Neuron (in vitro differentiated cells): ENCODE measurements around the gene ITGB4.

Source experiments
- H2AFZ ChIP-seq: one replicate; pipeline ENCODE4 v1.6.1; 2013; ENCODE audit warnings: low read depth, mild to moderate bottlenecking, inconsistent platforms, low read length, moderate library complexity
- H3K27me3 ChIP-seq: one replicate; pipeline ENCODE4 v1.6.1; 2013; ENCODE audit warnings: low read length; ENCODE audit not compliant: insufficient read depth
- H3K36me3 ChIP-seq: one replicate; pipeline ENCODE4 v1.6.1; 2013; ENCODE audit warnings: low read length; ENCODE audit not compliant: insufficient read depth
- H3K4me1 ChIP-seq: one replicate; pipeline ENCODE4 v1.6.1; 2013; ENCODE audit warnings: low read length; ENCODE audit not compliant: insufficient read depth
- H3K4me3 ChIP-seq: 2 replicates; pipeline ENCODE4 v1.5.1; 2013; ENCODE audit warnings: mild to moderate bottlenecking, low read length, moderate library complexity
- H3K9me3 ChIP-seq: one replicate; pipeline ENCODE4 v1.6.1; 2013; ENCODE audit warnings: low read length

The ITGB4 gene

DNA sequence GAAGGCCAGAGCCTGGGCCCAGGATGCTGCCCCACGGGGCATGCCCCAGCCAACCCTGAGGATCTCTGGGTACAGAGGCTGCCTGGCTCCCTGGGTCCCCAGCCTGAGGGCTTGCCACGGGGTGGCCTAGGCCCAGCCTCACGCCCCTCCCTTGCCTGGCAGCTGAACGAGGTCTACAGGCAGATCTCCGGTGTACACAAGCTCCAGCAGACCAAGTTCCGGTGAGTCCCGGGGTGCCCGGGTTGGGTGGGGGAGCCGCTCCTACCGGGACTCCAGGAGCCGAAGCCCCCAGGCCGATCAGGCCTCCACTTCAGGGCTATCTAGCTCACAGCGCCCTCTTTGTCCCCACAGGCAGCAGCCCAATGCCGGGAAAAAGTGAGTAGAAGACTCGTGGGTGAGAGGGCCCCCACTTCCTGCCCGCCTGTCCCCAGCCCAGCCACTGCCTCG is 19.4 kb downstream of the ITGB4 start:
- H3K27me3 ChIP-seq = peaks cover 8% of the 10 kb centered on the region
- no peak overlapping the region for H3K4me3 ChIP-seq
- peaks cover 4% of the 10 kb centered on the region for H3K4me1 ChIP-seq
- H3K9me3 ChIP-seq = no peaks in the 10 kb centered on the region
- H3K36me3 ChIP-seq = no peaks in the 10 kb centered on the region
- H2AFZ ChIP-seq = no peak overlapping the region

DNA sequence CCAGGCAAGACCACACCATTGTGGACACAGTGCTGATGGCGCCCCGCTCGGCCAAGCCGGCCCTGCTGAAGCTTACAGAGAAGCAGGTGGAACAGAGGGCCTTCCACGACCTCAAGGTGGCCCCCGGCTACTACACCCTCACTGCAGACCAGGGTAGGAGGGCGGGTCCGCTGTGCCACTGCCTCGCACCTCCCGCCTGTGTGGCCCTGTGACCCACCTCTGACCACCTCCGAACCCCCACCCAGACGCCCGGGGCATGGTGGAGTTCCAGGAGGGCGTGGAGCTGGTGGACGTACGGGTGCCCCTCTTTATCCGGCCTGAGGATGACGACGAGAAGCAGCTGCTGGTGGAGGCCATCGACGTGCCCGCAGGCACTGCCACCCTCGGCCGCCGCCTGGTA is 21.1 kb downstream of the ITGB4 start:
- Histone ChIP-seq H3K9me3 (no peaks in the 10 kb centered on the region), H3K27me3 (peaks cover 8% of the 10 kb centered on the region), H3K4me1 (peaks cover 4% of the 10 kb centered on the region), H2AFZ (no peak overlapping the region), H3K36me3 (no peaks in the 10 kb centered on the region), H3K4me3 (no peak overlapping the region)

- Histone ChIP-seq H3K27me3 (peaks cover 8% of the 10 kb centered on the region), H3K36me3 (no peaks in the 10 kb centered on the region), H3K9me3 (no peaks in the 10 kb centered on the region), H3K4me3 (no peak overlapping the region), H2AFZ (no peak overlapping the region), H3K4me1 (no peaks in the 10 kb centered on the region)
Observed at GRCh38 chr17:75743625-75744206, 22.5 kb downstream of the ITGB4 start.

GRCh38 chr17:75748706-75749105 is 27.4 kb downstream of the ITGB4 start:
- H3K36me3 ChIP-seq = no peaks in the 10 kb centered on the region
- H3K27me3 ChIP-seq = peaks cover 2% of the 10 kb centered on the region
- H3K4me1 ChIP-seq = no peaks in the 10 kb centered on the region
- H3K4me3 ChIP-seq = no peak overlapping the region
- H2AFZ ChIP-seq = no peak overlapping the region
- no peaks in the 10 kb centered on the region for H3K9me3 ChIP-seq

DNA sequence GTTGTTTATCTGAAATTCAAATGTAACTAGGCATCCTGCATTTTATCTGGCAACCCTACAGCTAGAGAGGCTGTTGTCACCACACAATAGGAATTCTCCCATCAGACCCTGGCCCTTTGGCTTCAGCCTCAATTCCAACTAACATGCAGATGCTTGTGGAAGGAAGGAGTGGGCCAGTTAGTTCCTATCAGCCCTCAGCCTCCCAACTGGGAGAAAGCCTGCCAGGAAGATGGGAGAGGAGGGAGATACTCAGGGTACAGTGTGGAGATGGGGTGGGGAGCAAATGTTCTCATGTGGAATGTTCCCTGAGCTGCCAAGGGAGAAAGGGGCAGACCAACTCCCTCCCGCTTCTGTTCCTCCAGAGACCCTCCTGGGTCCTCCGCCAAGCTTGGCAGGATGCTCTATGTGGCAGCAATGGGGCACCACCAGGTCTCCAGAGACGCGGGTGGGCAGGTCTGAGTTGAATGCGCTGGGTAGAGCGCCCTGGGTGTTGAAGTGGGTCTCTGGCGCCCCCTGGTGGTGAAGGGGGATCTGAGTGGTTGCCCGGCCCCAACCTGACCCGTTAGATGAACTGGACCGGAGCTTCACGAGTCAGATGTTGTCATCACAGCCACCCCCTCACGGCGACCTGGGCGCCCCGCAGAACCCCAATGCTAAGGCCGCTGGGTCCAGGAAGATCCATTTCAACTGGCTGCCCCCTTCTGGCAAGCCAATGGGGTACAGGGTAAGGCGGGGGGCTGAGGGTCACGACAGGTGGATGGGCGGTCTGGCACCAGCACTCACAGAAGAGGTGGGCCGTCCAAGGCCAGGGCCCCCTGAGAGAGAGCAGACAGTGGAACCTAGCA is 28.5 kb downstream of the ITGB4 start:
- Histone ChIP-seq H3K4me3 (no peak overlapping the region), H3K4me1 (no peaks in the 10 kb centered on the region), H2AFZ (no peak overlapping the region), H3K36me3 (no peaks in the 10 kb centered on the region), H3K9me3 (no peaks in the 10 kb centered on the region), H3K27me3 (no peaks in the 10 kb centered on the region)

DNA sequence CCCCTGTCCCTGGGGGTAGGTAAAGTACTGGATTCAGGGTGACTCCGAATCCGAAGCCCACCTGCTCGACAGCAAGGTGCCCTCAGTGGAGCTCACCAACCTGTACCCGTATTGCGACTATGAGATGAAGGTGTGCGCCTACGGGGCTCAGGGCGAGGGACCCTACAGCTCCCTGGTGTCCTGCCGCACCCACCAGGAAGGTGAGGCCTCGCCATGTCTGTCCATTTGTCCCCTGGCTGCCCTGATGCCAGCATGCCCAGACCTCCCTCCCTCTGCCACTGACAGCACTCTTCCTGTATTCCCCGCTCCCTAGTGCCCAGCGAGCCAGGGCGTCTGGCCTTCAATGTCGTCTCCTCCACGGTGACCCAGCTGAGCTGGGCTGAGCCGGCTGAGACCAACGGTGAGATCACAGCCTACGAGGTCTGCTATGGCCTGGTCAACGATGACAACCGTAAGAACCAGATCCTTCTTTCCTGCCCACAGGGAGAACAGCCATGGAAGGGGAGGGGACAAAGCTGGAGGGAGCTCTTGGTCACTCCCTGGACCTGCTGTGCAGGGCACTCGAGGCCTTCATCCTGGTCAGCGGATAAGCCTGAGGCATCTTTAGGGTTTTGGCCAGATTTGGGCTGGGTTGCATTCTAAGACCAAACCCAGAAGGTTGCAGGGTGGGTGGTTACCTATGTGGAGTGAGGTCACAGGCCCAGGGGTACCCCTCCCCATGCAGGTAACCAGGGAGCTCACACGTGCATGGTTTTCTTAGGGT is 29.6 kb downstream of the ITGB4 start:
- H3K4me3 ChIP-seq = no peak overlapping the region
- H3K9me3 ChIP-seq = no peaks in the 10 kb centered on the region
- no peak overlapping the region for H2AFZ ChIP-seq
- H3K4me1 ChIP-seq = no peaks in the 10 kb centered on the region
- H3K27me3 ChIP-seq = no peaks in the 10 kb centered on the region
- no peaks in the 10 kb centered on the region for H3K36me3 ChIP-seq

- Histone ChIP-seq H3K4me1 (no peaks in the 10 kb centered on the region), H3K27me3 (no peaks in the 10 kb centered on the region), H3K36me3 (no peaks in the 10 kb centered on the region), H2AFZ (no peak overlapping the region), H3K4me3 (no peak overlapping the region), H3K9me3 (no peaks in the 10 kb centered on the region)
Observed at GRCh38 chr17:75751676-75752404, 30.6 kb downstream of the ITGB4 start.

- no peaks in the 10 kb centered on the region for H3K36me3 ChIP-seq
- H3K9me3 ChIP-seq = no peaks in the 10 kb centered on the region
- H3K4me1 ChIP-seq = no peaks in the 10 kb centered on the region
- no peaks in the 10 kb centered on the region for H3K27me3 ChIP-seq
- no peak overlapping the region for H2AFZ ChIP-seq
- no peak overlapping the region for H3K4me3 ChIP-seq
Observed at GRCh38 chr17:75752405-75752709, 31.1 kb downstream of the ITGB4 start.

DNA sequence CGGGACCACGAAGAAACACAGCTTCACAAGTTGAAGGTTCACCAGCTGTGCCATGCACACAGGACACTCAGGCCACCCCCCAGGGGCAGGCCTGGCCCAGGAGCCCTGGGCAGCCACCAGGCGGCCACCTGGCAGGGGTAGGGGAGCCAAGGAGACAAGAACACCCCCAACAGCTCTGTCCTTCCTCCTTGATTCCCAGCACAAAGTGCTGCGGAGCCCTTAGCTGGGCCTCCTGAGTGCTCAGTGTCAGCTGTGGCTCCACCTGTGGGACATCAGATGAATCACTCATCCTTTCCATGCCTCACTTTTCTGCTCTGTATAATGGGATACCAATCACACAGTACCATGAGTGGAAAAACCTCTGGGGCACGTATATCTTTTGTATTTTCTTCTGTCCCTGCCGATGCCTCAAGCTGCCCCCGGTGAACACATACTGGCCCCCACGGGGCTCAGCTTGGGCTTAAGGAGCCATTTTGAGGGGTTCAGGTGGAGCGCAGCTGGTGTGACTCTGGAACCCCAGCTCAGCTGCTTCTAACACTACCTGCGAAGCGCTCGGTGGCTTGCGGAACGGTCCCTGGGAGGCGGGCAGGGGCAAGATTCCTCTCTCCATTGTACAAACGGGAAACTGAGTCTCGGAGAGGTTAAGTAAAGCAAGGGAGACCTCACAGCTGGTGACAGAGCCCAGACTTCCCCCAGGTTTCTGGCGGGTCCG is 31.7 kb downstream of the ITGB4 start:
- Histone ChIP-seq H3K36me3 (no peaks in the 10 kb centered on the region), H2AFZ (no peak overlapping the region), H3K4me3 (no peak overlapping the region), H3K27me3 (no peaks in the 10 kb centered on the region), H3K9me3 (no peaks in the 10 kb centered on the region), H3K4me1 (no peaks in the 10 kb centered on the region)

GRCh38 chr17:75753514-75754377 is 32.5 kb downstream of the ITGB4 start:
- Histone ChIP-seq H3K4me1 (no peaks in the 10 kb centered on the region), H3K27me3 (no peaks in the 10 kb centered on the region), H2AFZ (no peak overlapping the region), H3K9me3 (no peaks in the 10 kb centered on the region), H3K4me3 (no peak overlapping the region), H3K36me3 (no peaks in the 10 kb centered on the region)

- no peaks in the 10 kb centered on the region for H3K27me3 ChIP-seq
- H3K36me3 ChIP-seq = no peaks in the 10 kb centered on the region
- no peaks in the 10 kb centered on the region for H3K9me3 ChIP-seq
- no peak overlapping the region for H3K4me3 ChIP-seq
- H2AFZ ChIP-seq = no peak overlapping the region
- no peaks in the 10 kb centered on the region for H3K4me1 ChIP-seq
Observed at GRCh38 chr17:75754378-75755204, 33.3 kb downstream of the ITGB4 start.
